NCI-H2107 treated with DMSO at 0.1 percent for 48 hours (cell line): ENCODE measurements around the gene B3GALT5.

Experiments used
- DNase-seq: peaks from one replicate; lab custom pipeline; 2025; ENCODE audit not compliant: unreplicated experiment; lab: John Stamatoyannopoulos, UW

B3GALT5 gene

DNA sequence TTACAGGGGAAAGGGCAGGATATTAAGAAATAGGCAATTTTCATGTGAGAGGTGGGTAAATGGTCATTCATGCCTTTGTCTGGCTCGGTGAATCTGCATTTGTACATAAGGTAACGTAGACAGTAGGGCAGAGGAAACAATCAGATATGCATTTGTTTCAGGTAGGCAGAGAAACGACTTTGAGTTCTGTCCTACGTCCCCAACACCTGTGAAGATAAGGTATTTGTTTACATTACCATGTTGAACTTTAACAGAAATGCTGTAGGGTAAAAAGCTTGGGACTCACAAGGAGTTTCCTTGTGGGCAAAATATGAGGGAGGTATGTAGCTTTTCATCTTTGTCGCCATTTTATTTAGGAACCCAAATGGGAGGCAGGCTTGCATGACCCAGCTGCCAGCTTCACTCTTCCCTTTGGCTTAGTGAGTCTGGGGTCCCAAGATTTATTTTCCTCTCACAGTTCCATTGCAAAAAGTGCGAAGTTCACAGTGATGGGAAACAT is 31.4 kb downstream of the B3GALT5 start:
- no peak for DNase-seq

DNA sequence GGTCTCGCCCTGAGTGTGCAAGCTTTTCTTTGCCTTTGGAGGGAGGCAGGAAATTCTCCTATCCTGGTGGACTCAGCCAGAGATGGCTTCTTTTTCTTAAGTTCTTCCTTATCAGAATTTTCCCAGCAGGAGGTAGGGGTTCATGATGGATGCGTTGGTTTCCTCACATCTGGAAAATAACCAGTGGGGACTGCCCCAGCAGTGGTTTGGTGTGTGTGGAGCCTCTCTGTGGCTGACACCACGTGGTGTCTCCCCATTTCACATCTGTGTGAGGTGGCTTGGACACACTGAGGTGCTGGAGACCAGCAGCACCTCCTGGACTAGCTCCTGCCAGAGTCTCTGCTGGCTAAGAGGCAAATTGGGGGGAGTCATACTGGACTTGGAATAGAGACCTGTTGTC is 32.6 kb downstream of the B3GALT5 start:
- DNase-seq = no peak

DNA sequence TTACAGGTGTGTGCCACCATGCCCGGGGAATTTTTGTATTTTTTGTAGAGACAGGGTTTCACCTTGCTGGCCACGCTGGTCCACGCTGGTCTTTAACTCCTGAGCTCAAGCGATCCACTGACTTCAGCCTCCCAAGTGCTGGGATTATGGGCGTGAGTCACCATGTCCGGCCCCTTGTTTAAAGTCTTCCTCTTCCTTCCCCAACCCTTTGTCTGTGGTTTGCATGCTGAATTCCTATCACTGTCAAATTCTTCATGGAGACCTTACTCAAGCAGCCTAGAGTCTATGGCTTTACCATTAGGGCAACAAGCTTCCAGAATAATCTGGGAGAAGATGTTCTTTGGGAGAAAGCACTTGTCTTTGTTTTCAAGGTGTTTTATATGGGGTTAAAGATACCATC is 34.7 kb downstream of the B3GALT5 start:
- no peak for DNase-seq

GRCh38 chr21:39648879-39649278 is 36.1 kb downstream of the B3GALT5 start:
- DNase-seq = no peak

DNA sequence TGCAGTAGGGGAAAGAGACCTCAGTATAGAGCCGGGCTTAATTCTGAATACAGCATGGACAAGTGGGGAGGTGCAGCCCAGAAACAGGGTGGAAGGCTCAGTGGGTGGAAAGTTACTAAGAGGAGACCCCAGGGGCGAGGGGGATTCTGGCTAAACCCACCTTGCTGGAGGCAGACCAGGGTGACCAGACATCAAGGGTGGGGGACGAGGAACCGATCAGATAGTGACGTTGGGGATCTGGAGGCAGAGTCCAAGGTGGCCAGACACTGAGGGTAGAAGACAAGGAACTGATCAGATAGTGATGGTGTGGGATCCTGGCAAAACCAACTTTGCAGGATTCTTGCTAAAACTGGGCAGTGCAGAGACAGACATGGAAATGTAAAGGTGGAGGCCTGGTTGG is 36.8 kb downstream of the B3GALT5 start:
- no peak for DNase-seq

DNA sequence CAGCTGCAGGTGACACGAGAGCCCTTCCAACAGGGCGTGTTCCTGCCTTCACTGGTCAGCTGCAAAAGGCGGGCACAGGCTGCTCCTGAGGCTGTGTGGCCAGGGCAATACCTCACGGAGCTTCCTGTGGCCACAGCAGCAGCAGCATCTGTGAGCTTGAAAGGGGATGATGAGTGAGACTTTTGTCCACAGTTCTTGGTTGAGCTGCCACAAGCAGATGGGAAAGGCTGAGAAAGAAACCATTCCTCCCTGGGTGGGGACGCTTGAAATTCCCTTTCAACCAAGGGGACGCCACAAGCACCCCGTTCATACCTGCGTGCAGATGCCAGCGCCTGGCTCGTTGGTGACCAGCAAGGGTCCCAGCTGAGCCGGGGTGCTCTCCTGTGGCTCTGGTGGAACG is 37.6 kb downstream of the B3GALT5 start:
- DNase-seq = no peak

DNA sequence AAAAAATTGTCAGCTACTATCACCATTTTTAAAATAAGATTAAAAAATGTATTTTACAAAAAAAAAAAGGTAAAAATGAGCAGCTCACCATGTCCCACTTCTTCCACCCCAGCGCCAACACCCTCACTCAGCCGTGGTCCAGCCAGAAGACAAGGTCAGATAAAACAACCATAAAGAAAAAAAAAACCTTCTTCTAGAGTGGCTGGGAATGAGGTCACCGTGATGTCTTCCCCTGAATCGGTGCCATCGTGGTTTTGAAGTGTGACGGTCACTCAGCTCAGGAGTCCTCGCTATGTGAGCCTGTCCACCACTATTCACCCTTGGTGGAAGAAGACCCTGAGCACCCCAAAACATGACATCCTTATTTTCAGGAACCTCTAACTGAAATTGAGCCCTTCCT is 38.1 kb downstream of the B3GALT5 start:
- DNase-seq = no peak

DNA sequence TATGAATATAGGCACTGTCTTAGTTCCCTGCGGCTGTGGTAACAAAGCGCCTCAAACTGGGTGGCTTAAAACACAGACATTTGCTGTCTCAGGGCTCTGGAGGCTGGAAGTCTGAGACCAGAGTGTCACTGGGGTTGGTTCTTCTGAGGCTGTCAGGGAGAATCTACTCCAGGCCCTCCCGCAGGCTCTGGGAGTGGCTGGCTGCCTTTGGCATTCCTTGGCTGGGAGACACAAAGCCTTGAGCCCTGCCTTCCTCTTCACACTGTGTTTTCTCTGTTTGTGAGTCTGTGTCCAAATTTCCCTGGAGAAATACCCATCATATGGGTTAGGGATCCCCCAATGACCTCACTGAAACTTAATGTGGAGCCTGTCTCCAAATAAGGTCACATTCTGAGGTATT is 38.5 kb downstream of the B3GALT5 start:
- DNase-seq = no peak

GRCh38 chr21:39654951-39655350 is 42.2 kb downstream of the B3GALT5 start:
- DNase-seq = no peak

DNA sequence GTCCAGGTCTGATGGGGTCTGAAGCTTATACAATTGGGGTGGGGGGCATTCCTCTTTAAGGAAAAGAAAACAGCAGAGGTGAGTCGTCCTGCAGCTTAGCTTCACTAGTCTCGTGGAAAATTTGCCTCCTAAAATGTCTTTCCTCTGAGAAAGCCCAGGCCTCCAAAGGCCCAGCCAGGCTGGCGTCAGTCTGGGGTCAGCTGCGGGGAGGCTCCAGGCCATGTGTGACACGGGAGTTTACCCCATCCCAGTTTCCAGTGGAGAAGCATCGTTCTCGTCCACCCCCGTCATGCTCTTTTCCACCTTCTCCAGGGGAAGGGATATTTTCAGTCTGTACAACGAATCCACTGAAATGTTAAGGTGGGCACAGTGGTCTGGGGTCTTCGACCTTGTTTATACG is 42.8 kb downstream of the B3GALT5 start:
- no peak for DNase-seq

DNA sequence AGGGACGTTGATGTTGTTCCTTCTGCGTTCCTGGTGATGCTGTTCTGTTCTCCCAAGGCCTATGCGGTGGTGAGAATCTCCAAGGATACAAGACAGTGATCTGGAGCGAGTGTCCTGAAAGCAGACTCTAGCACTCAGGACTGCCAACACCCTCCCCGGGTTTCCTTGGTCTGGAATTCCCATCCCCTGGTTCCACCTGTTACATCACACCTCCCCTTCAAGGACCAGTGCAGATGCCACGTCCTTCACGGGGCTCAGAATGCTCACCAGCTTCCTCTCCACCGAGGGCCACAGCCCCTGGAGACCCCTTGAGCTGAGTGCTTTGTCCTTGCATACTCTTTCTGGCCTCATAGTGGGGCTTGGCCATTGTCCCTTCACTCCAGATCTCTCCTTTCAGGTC is 43.5 kb downstream of the B3GALT5 start:
- no peak for DNase-seq

DNA sequence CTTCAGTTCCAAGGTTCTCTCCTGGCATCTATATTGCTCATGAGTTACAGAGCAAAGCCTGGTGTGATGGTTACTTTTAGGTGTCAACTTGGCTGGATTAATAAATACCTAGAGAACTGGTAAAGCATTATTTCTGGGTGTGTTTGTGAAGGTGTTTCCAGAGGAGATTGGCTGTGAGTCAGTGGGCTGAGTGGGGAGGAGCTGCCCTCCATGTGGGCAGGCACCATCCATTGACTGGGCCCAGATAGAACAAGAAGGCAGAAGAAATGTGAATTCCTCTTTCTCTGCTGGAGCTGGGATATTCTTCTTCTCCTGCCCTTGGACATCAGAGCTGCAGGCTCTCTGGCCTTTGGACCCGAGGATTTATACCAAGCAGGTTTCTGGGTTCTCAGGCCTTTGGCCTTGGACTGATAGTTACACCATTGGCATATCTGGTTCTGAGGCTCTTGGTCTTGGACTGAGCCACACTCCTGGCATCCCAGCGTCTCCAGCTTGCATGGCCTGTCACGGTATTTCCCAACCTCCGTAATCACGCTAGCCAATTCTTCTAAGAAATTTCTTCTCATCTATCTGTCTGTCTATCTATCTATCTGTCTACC is 44.5 kb downstream of the B3GALT5 start:
- no peak for DNase-seq

DNA sequence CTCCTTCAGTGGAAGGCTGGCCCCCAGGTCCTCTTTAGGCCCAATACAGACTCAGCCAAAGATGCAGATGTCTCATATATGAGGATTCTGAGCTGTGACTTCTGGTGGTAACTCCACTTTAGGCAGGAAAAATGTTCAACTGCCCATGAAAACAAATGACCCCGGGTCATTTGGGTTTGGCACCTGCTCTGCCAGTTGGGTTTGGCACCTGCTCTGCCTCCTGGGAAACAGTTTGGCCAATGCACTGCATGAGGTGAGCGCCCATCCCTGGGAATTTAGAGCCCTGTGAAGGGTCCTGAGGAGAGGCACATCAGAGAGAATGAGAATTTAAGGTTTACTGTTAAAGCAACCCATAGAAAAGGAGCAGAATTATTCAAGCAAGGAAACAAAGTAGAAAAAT is 45.3 kb downstream of the B3GALT5 start:
- DNase-seq = no peak

GRCh38 chr21:39659070-39659815 is 46.5 kb downstream of the B3GALT5 start:
- DNase-seq = no peak

GRCh38 chr21:39660191-39660980 is 47.6 kb downstream of the B3GALT5 start:
- peak; percentile 27 for DNase-seq

DNA sequence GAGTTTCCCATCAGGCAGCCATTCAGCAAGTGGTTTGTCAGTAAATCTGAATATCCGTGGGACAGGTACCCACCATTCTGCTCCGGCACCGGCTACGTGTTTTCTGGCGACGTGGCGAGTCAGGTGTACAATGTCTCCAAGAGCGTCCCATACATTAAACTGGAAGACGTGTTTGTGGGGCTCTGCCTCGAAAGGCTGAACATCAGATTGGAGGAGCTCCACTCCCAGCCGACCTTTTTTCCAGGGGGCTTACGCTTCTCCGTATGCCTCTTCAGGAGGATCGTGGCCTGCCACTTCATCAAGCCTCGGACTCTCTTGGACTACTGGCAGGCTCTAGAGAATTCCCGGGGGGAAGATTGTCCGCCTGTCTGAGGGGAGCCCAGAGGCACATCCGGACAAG is 48.4 kb downstream of the B3GALT5 start:
- no peak for DNase-seq

GRCh38 chr21:39661740-39662139 is 49.0 kb downstream of the B3GALT5 start:
- no peak for DNase-seq

DNA sequence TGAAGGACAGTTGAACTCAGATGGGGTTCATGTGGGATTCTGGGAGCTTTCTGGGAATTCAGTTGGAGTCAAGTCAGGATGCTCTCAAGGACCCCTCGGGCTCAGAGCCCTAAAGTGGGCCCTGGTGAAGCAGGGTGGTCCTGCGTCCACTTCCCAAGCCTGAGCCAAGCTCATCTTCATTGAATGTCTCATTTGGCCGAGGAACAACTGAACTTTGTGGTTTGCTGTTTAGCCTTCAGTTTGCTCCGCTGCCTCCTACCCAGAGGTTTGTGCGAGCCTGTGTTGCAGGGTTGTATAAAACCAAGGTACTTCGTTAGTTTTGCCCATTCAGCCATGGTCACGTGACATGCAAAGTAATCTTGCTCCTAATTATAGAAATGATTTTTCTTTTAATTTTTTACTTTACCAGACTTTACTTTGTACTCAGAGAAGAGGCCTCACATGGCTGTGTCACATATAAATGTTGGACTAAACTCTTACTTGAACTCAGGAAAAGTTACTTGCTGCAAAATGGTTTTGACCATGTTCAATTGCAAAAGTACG is 49.7 kb downstream of the B3GALT5 start:
- no peak for DNase-seq

- no peak for DNase-seq
Observed at GRCh38 chr21:39663066-39663465, 50.3 kb downstream of the B3GALT5 start.

DNA sequence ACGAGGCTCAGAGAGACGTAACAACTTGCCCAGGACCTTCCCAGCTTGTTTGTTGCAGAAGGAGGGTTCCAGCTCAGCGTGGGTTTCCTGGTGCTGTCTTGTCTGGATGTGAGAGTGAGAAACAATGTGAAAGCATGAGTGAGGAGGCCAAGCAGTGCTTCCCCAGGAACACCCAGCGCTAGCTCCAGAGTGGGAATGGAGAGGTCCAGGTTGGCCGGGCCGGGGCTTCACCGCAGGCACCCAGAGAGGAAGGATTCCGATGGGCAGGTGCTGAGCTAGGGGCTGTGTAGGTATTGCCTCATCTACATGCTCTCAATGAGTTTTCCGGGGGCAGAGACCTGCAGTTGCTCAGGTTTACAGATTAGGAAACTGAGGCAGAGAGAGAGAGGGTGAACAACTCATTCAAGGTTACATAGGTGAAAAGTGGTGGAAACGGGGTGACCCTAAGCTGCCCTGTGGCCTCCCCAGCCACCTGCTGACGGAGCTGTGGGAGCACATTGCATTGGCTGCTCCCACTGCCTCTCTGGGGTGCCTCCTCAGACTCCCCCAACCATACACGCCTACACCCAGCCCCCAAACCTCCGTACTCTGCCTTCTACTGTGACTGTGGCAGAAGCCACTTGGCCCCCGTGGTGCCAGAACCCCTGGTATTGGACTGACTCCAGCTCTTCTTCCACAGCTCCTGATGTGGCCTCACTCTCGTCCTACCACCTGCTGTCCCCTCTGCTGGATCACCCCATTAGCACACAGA is 51.2 kb downstream of the B3GALT5 start:
- no peak for DNase-seq

- DNase-seq = no peak
Observed at GRCh38 chr21:39664586-39664985, 51.8 kb downstream of the B3GALT5 start.
